Measurements from ENCODE around the gene SH3RF3.

GRCh38 chr2:109440499-109441156 lies 311.6 kb downstream of the SH3RF3 start:
- TF ChIP-seq CTCF (IDR thresholded peaks at IDR 0.05) (no peak), POLR2A (IDR thresholded peaks at IDR 0.05) (no peak)

Data from adrenal gland (tissue), 5 donors.